HG02870 (cell line): ENCODE measurements around the gene GGT7.
"Not testable (repeated sequence)": the region's sequence is repeated elsewhere in the genome, so short reads cannot be mapped to it uniquely, and the experiment has no call there.

Experiments
- ATAC-seq: cut with Tn5 transposase; IDR thresholded peaks from one replicate; pipeline ENCODE4 v1.9.1; 2021; ENCODE audit warnings: mild to moderate bottlenecking, moderate library complexity; ENCODE audit not compliant: unreplicated experiment

Gene GGT7

GRCh38 chr20:34849778-34850177 lies 22.9 kb downstream of the GGT7 start:
- ATAC-seq: no peak

- ATAC-seq: no peak
These were observed 24.1 kb downstream of the GGT7 start for GRCh38 chr20:34848597-34848996.

GRCh38 chr20:34843421-34843820 lies 29.2 kb downstream of the GGT7 start:
- no peak for ATAC-seq

GRCh38 chr20:34842143-34842542 lies 30.5 kb downstream of the GGT7 start:
- ATAC-seq: no peak

GRCh38 chr20:34834459-34834893 lies 38.2 kb downstream of the GGT7 start:
- ATAC-seq: no peak

- no peak for ATAC-seq
These were observed 40.7 kb downstream of the GGT7 start for GRCh38 chr20:34831936-34832335.

GRCh38 chr20:34829191-34829590 lies 43.5 kb downstream of the GGT7 start:
- no peak for ATAC-seq

- ATAC-seq: peak; percentile 43
These were observed 46.9 kb downstream of the GGT7 start, which contains the start of gene NCOA6 for GRCh38 chr20:34825530-34826362. NCOA6 (minus strand) TSS chr20:34825651; CDS start chr20:34782355, 43,296 bp downstream.

GRCh38 chr20:34824806-34825529 lies 47.7 kb downstream of the GGT7 start:
- peak; percentile 69 for ATAC-seq

- ATAC-seq: peak; percentile 48
These were observed 48.2 kb downstream of the GGT7 start for GRCh38 chr20:34824452-34824805.

- no peak for ATAC-seq
These were observed 48.6 kb downstream of the GGT7 start for GRCh38 chr20:34824026-34824425.

- no peak for ATAC-seq
These were observed 51.7 kb downstream of the GGT7 start for GRCh38 chr20:34820805-34821578.

GRCh38 chr20:34817801-34818200 lies 54.9 kb downstream of the GGT7 start:
- no peak for ATAC-seq

- no peak for ATAC-seq
These were observed 55.6 kb downstream of the GGT7 start for GRCh38 chr20:34817072-34817471.

GRCh38 chr20:34815636-34816035 lies 57.0 kb downstream of the GGT7 start:
- no peak for ATAC-seq

GRCh38 chr20:34808583-34808982 lies 64.1 kb downstream of the GGT7 start:
- ATAC-seq: no peak

GRCh38 chr20:34807944-34808465 lies 64.7 kb downstream of the GGT7 start:
- not testable (repeated sequence) for ATAC-seq

GRCh38 chr20:34806255-34806654 lies 66.4 kb downstream of the GGT7 start:
- no peak for ATAC-seq

GRCh38 chr20:34798871-34799270 lies 73.8 kb downstream of the GGT7 start:
- no peak for ATAC-seq

GRCh38 chr20:34798328-34798727 lies 74.3 kb downstream of the GGT7 start:
- no peak for ATAC-seq
